Measurements from ENCODE around the gene EOLA2. TPM values are rescaled to one million over a fixed set of nuclear protein-coding genes. Genes with fewer than 3 reads are reported as not detected.

EOLA2 gene
- total RNA-seq, 1 experiment from 2014 or later = 19.2 TPM

Other genes starting within 250 kb of the EOLA2 start
- gene MAGEA11, start 226.4 kb downstream of the EOLA2 start, total RNA-seq (2014; rRNA removed; shearing (Covaris generic)) = 23.4 and 23.6 TPM in 2 replicates
- 0.20 and 0.36 TPM in 2 replicates for gene HSFX1, start 164.4 kb downstream of the EOLA2 start, total RNA-seq (2014; rRNA removed; shearing (Covaris generic))
- not detected in 2 replicates for gene MAGEA9, start 156.6 kb downstream of the EOLA2 start, total RNA-seq (2014; rRNA removed; shearing (Covaris generic))
- gene MAGEA8, start 57.3 kb downstream of the EOLA2 start, total RNA-seq (2014; rRNA removed; shearing (Covaris generic)) = 1.1 and 1.4 TPM in 2 replicates
- not detected in 2 replicates for gene HSFX4, start 8.9 kb downstream of the EOLA2 start, total RNA-seq (2014; rRNA removed; shearing (Covaris generic))

All from RPMI7951 (cell line).